Prostate gland (tissue), 2 donors: ENCODE results near the gene MRPL48. TPM values are rescaled to one million over a fixed set of nuclear protein-coding genes. Genes with fewer than 3 reads are reported as not detected.
A peak's percentile ranks its signal among the peaks of the same experiment; 100 is the strongest.

Source experiments
- DNase-seq: peaks from one replicate; pipeline ENCODE4 v3.0.0-alpha.2; 2019; ENCODE audit warnings: low spot score
- H3K27ac ChIP-seq, 2 donors: fragments of 200-600 bp; sonication (generic); 2 replicates each; pipeline ENCODE4 v1.5.1; 2017 to 2019
- H3K27me3 ChIP-seq: fragments of 200-600 bp; sonication (generic); replicated peaks from 2 replicates; pipeline ENCODE4 v1.5.1; 2019; ENCODE audit not compliant: insufficient read depth
- H3K36me3 ChIP-seq, 2 donors: fragments of 200-600 bp; sonication (generic); 1 replicate in 1 of 2; 2 replicates in 1 of 2; pipeline versions ENCODE4 v1.5.1 to v1.8.1; 2017 to 2019
- H3K4me1 ChIP-seq: fragments of 200-600 bp; sonication (generic); replicated peaks from 2 replicates; pipeline ENCODE4 v1.5.1; 2019
- H3K4me3 ChIP-seq, 2 donors: fragments of 200-600 bp; sonication (generic); 2 replicates each; pipeline ENCODE4 v1.5.1; 2017 to 2019
- H3K9me3 ChIP-seq: fragments of 200-600 bp; sonication (generic); 2 replicates; pipeline ENCODE4 v1.5.1; 2017
- POLR2A ChIP-seq: fragments of 450-650 bp; IDR thresholded peaks from one replicate; pipeline ENCODE4 v1.6.1; 2016; ENCODE audit warnings: antibody characterized with exemption, mild to moderate bottlenecking
- POLR2AphosphoS5 ChIP-seq: sonication (generic); formaldehyde crosslinking; IDR thresholded peaks from one replicate; pipeline ENCODE4 v1.6.1; 2017; ENCODE audit warnings: antibody characterized with exemption
- WGBS: methylation state at CpG from one replicate; pipeline ENCODE4 v1.1.5; 2018; 5-methylcytosine and 5-hydroxymethylcytosine counted together
- intact Hi-C: fragments of 100-400 bp; cut with DNase I; formaldehyde crosslinking; loops from one replicate; pipeline ENCODE4 v1.14.2; 2022
- total RNA-seq, 2 donors: library from RNA; depleted of rRNA; stranded (reverse); fragments of >200 nt; gene quantifications; one replicate each; pipeline ENCODE4 v1.1.0, GENCODE V29; 2016
- TF ChIP-seq, protein P1 (sequence below), 4 experiments: fragments of 200-600 bp in 2 of 4; fragments of 450-650 bp in 2 of 4; sonication (generic) in 2 of 4; IDR thresholded peaks; 1 replicate in 3 of 4; 2 replicates in 1 of 4; pipeline ENCODE4 v1.5.1; 2016 to 2019; ENCODE audit warnings: antibody characterized with exemption in 4 of 4, mild to moderate bottlenecking in 2 of 4, moderate library complexity in 2 of 4

The MRPL48 gene
- total RNA-seq, 2 donors from 2014 or later, result 11.1 to 33.0 TPM

DNA sequence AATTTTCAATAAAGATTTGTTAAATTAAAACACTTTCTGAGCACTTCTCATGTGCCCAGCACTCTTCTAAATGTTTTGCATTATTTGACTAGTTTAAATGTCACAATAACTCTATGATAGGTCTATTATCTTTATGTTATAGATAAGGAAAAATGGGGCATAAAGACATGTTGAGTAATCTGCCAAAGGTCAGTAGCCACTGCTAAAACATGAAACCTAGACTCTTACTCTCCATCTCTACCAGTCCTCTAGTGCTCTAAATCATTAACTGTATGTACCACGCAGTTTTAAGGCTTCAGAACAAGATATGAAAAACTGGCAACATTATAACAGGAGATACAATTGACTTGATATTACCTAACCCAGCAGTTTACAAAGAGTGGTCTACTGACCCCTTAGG is 33.7 kb upstream of the MRPL48 start:
- Histone ChIP-seq H3K4me3 (no peak overlapping the region), H3K27me3 (no peaks in the 10 kb centered on the region), H3K27ac (no peak overlapping the region), H3K9me3 (no peaks in the 10 kb centered on the region), H3K36me3 (no peaks in the 10 kb centered on the region), H3K4me1 (no peaks in the 10 kb centered on the region)
- TF ChIP-seq, protein P1, sequence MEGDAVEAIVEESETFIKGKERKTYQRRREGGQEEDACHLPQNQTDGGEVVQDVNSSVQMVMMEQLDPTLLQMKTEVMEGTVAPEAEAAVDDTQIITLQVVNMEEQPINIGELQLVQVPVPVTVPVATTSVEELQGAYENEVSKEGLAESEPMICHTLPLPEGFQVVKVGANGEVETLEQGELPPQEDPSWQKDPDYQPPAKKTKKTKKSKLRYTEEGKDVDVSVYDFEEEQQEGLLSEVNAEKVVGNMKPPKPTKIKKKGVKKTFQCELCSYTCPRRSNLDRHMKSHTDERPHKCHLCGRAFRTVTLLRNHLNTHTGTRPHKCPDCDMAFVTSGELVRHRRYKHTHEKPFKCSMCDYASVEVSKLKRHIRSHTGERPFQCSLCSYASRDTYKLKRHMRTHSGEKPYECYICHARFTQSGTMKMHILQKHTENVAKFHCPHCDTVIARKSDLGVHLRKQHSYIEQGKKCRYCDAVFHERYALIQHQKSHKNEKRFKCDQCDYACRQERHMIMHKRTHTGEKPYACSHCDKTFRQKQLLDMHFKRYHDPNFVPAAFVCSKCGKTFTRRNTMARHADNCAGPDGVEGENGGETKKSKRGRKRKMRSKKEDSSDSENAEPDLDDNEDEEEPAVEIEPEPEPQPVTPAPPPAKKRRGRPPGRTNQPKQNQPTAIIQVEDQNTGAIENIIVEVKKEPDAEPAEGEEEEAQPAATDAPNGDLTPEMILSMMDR (IDR thresholded peaks at IDR 0.05), result no peak
- no peak for TF ChIP-seq POLR2A
- TF ChIP-seq POLR2AphosphoS5, result no peak
- WGBS, result 91% methylated on average over 1 of the region's 1 CpG
- no peak for DNase-seq
- intact Hi-C loops, result no loop called here

DNA sequence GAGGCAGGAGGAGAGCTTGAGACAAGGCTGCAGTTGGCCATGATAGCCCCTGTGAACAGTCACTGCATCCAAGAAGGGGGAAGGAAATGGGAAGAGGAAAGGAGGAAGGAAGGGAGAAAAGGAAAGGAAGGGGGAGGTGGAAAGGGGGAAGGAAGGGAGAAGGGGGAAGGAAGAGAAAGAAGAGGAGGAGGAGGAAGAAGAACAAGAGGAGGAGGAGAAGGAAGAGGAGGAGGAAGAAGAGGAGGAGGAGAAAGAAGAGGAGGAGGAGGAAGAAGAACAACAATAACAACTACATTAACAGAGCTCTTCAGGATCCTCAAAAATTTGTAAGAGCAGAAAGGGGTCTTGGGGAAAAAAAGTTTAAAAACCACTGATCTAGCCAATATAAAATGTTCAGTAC is 32.0 kb upstream of the MRPL48 start:
- Histone ChIP-seq H3K36me3 (no peaks in the 10 kb centered on the region), H3K4me1 (no peaks in the 10 kb centered on the region), H3K27ac (no peak overlapping the region), H3K27me3 (no peaks in the 10 kb centered on the region), H3K4me3 (no peak overlapping the region), H3K9me3 (no peaks in the 10 kb centered on the region)
- no peak for DNase-seq
- intact Hi-C loops, result no loop called here
- TF ChIP-seq POLR2AphosphoS5 (no peak), POLR2A (no peak)
- TF ChIP-seq, protein P1 (IDR thresholded peaks at IDR 0.05), result no peak

DNA sequence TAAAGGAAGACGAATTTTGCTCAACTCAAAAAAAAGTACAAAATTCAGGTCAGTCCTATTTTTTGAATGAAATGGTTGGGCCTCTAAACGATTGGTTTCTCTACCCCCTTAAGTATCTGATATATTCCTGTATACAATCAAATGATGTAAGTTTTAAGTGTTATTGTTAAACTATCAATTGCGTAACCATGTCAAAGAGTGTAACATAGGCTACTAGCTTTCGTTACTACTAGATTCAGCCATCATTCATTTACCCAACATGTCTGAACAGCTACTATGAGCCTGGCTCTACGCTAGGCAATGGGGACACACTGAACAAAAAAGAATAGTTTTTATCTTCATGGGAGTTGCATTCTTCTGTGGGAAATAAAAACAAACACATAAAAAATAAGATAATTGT is 30.1 kb upstream of the MRPL48 start:
- Histone ChIP-seq H3K36me3 (no peaks in the 10 kb centered on the region), H3K4me1 (no peaks in the 10 kb centered on the region), H3K27me3 (no peaks in the 10 kb centered on the region), H3K9me3 (no peaks in the 10 kb centered on the region), H3K4me3 (no peak overlapping the region), H3K27ac (no peak overlapping the region)
- intact Hi-C loops, result no loop called here
- no peak for DNase-seq
- WGBS, result 78% methylated on average over 5 of the region's 5 CpGs
- TF ChIP-seq, protein P1 (IDR thresholded peaks at IDR 0.05), result no peak
- no peak for TF ChIP-seq POLR2AphosphoS5
- TF ChIP-seq POLR2A, result no peak

DNA sequence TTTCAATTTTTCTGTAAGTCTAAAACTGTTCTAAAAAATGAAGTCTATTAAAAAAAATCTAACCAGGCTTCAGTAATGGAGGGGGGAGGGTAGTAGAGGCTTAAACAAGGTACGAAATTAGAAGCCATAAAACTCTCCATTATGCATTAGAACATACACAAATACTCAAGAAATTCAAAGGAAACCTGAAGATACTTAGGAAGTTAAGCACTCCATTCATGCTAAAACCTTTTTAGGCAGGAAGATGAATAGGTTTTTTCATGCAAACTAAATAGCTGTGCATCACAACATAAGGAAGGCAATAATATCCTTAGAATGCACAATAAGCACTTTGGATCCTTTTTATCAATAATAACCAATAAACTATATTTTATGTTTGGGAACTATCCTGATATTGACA is 29.2 kb upstream of the MRPL48 start:
- H3K27ac ChIP-seq, result no peak overlapping the region
- TF ChIP-seq POLR2A (no peak), POLR2AphosphoS5 (no peak)
- TF ChIP-seq, protein P1 (IDR thresholded peaks at IDR 0.05), result no peak
- WGBS, result 37% methylated on average over 1 of the region's 1 CpG
- no peaks in the 10 kb centered on the region for H3K36me3 ChIP-seq
- H3K4me3 ChIP-seq, result peak overlapping the region in 1 of 2 donors; percentile 91
- no peaks in the 10 kb centered on the region for H3K9me3 ChIP-seq
- intact Hi-C loops, result no loop called here
- DNase-seq, result no peak
- no peaks in the 10 kb centered on the region for H3K4me1 ChIP-seq
- H3K27me3 ChIP-seq, result no peaks in the 10 kb centered on the region

DNA sequence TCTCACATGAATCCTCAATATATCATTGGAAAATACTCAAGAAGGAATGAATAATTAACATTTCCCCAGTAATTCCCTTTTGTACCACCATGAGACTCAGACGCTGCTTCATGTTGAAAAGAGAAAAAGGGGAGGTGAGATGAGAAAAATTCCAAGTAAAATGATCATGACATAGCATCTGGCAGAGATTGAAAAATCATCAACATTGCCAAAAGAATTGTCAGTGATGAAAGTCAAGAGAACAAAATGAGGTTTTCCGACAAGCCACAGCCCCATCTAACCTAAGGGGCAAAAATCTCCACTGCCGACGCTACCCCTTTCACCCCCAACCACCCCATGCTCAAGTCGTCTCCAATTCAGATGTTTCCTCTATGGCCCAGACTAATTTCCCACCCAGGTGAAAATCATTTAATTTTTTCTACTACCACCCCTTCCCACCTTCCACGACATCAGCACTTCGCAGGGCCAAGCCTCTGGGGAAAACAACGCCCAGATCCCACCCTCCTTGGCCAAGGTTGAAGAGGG is 28.0 kb upstream of the MRPL48 start:
- intact Hi-C loops, result loop anchor here (2.0 kb wide), 1 partner anchor 19 kb away; no protein-coding TSS in a partner anchor
- no peak for DNase-seq
- Histone ChIP-seq H3K27me3 (no peaks in the 10 kb centered on the region), H3K4me1 (no peaks in the 10 kb centered on the region), H3K27ac (peak overlapping the region; percentile 95 to 98), H3K36me3 (no peaks in the 10 kb centered on the region), H3K4me3 (peak overlapping the region; percentile 91 to 98), H3K9me3 (no peaks in the 10 kb centered on the region)
- WGBS, result under 1% methylated on average over 8 of the region's 8 CpGs
- TF ChIP-seq, protein P1 (IDR thresholded peaks at IDR 0.05), result peak in 2 of 4 experiments; percentile 19 to 27
- TF ChIP-seq POLR2AphosphoS5, result no peak
